Naive thymus-derived CD8-positive, alpha-beta T cell (primary cell): Measurements from ENCODE around the gene MAGEA2B. TPM values are rescaled to one million over a fixed set of nuclear protein-coding genes. Genes with fewer than 3 reads are reported as not detected.
A peak's percentile ranks its signal among the peaks of the same experiment; 100 is the strongest.
"Not testable (repeated sequence)": the region's sequence is repeated elsewhere in the genome, so short reads cannot be mapped to it uniquely, and the experiment has no call there.

Experiments
- ATAC-seq, 2 donors: fragments of 150-1000 bp; cut with Tn5 transposase in 1 of 2; sonication (Bioruptor Pico), chemical (Tn5 transposase) in 1 of 2; 1 replicate in 1 of 2; 2 replicates in 1 of 2; pipeline ENCODE4 v1.10.0; 2021; ENCODE audit warnings: mild to moderate bottlenecking in 2 of 2, moderate library complexity in 2 of 2
- POLR2A ChIA-PET: fragments of 350-600 bp; sonication (Branson Sonifier 250); formaldehyde crosslinking; loops from one replicate; lab custom pipeline; 2021; ENCODE audit warnings: antibody characterized with exemption; lab: Charles Lee
- DNase-seq, 10 donors: peaks; one replicate each; pipeline versions ENCODE4 v3.0.0 to v3.0.0-alpha.2; 2020 to 2022
- H3K27ac Mint-ChIP-seq, 10 donors: one replicate each; pipeline ENCODE4 v1.8.0; 2020 to 2022; ENCODE audit warnings: mild to moderate bottlenecking in 10 of 10, mixed read lengths in 10 of 10, moderate library complexity in 4 of 10, inconsistent platforms in 1 of 10
- H3K27me3 Mint-ChIP-seq, 5 donors: one replicate each; pipeline ENCODE4 v1.8.0; 2021 to 2022; ENCODE audit warnings: mixed read lengths in 5 of 5
- H3K36me3 Mint-ChIP-seq, 3 donors: one replicate each; pipeline ENCODE4 v1.8.0; 2020 to 2022; ENCODE audit warnings: mixed read lengths in 3 of 3, mild to moderate bottlenecking in 2 of 3, inconsistent platforms in 1 of 3
- H3K4me1 Mint-ChIP-seq, 4 donors: one replicate each; pipeline ENCODE4 v1.8.0; 2021 to 2022; ENCODE audit warnings: mixed read lengths in 4 of 4
- H3K4me3 Mint-ChIP-seq, 10 donors: one replicate each; pipeline ENCODE4 v1.8.0; 2020 to 2022; ENCODE audit warnings: mild to moderate bottlenecking in 10 of 10, mixed read lengths in 10 of 10, moderate library complexity in 6 of 10, inconsistent platforms in 1 of 10
- H3K9me3 Mint-ChIP-seq, 9 donors: one replicate each; pipeline ENCODE4 v1.8.0; 2020 to 2022; ENCODE audit warnings: mixed read lengths in 9 of 9, mild to moderate bottlenecking in 3 of 9, inconsistent platforms in 1 of 9, moderate library complexity in 1 of 9
- polyA plus RNA-seq, 3 donors: library from polyadenylated mRNA; unstranded; fragments of 300-500 nt; fragmentation: Illumina TruSeq; gene quantifications; one replicate each; pipeline ENCODE4 v1.2.3, GENCODE V29; 2021
- total RNA-seq, 8 experiments: library from RNA in 2 of 8; stranded (reverse) in 2 of 8; gene quantifications; one replicate each; pipeline ENCODE4 v1.2.3 and lab custom pipeline; 2021 to 2026

Gene MAGEA2B
- total RNA-seq (not detected), polyA plus RNA-seq (not detected), total RNA-seq (lab: John Stamatoyannopoulos, UW) (0 reads per million in 6 experiments)

- H3K36me3 Mint-ChIP-seq, H3K27ac Mint-ChIP-seq, DNase-seq, H3K27me3 Mint-ChIP-seq, H3K4me1 Mint-ChIP-seq, ATAC-seq, POLR2A ChIA-PET, H3K4me3 Mint-ChIP-seq, H3K9me3 Mint-ChIP-seq: not testable (repeated sequence)
These were observed at the start of gene MAGEA2B for GRCh38 chrX:152713815-152714787. Gene MAGEA2B (plus strand): TSS chrX:152714628. CDS start chrX:152717107, 2,479 bp downstream.

- Mint-ChIP-seq H3K36me3 (no peaks in the 10 kb centered on the region), H3K4me1 (no peaks in the 10 kb centered on the region), H3K27me3 (peaks cover 0 to 24% (median 8%) of the 10 kb centered on the region in 5 donors), H3K27ac (no peak overlapping the region), H3K9me3 (peaks cover 0 to 4% (median 0%) of the 10 kb centered on the region in 9 donors), H3K4me3 (no peak overlapping the region)
- POLR2A ChIA-PET: no interaction called here
- no peak for DNase-seq
- ATAC-seq: no peak
These were observed 40.3 kb upstream of the MAGEA2B start for GRCh38 chrX:152674135-152674534.

GRCh38 chrX:152674652-152675051 lies 39.8 kb upstream of the MAGEA2B start:
- DNase-seq, H3K36me3 Mint-ChIP-seq, H3K4me1 Mint-ChIP-seq, POLR2A ChIA-PET, ATAC-seq, H3K27ac Mint-ChIP-seq, H3K9me3 Mint-ChIP-seq, H3K4me3 Mint-ChIP-seq: not testable (repeated sequence)
- peaks cover 0 to 20% (median 8%) of the 10 kb centered on the region in 5 donors for H3K27me3 Mint-ChIP-seq

GRCh38 chrX:152681012-152681411 lies 33.4 kb upstream of the MAGEA2B start:
- H3K27ac Mint-ChIP-seq, ATAC-seq, DNase-seq, H3K4me3 Mint-ChIP-seq, H3K36me3 Mint-ChIP-seq, POLR2A ChIA-PET, H3K4me1 Mint-ChIP-seq, H3K9me3 Mint-ChIP-seq, H3K27me3 Mint-ChIP-seq: not testable (repeated sequence)

GRCh38 chrX:152697952-152698931 lies 16.2 kb upstream of the MAGEA2B start, which contains the start of gene MAGEA3:
Gene MAGEA3 (plus strand): TSS chrX:152698794. CDS start chrX:152700833, 2,039 bp downstream.
- POLR2A ChIA-PET, H3K4me1 Mint-ChIP-seq, ATAC-seq, H3K27ac Mint-ChIP-seq, H3K27me3 Mint-ChIP-seq, H3K4me3 Mint-ChIP-seq, H3K9me3 Mint-ChIP-seq, H3K36me3 Mint-ChIP-seq, DNase-seq: not testable (repeated sequence)

- H3K9me3 Mint-ChIP-seq, H3K36me3 Mint-ChIP-seq, H3K4me3 Mint-ChIP-seq, H3K27ac Mint-ChIP-seq, ATAC-seq, H3K4me1 Mint-ChIP-seq, POLR2A ChIA-PET, H3K27me3 Mint-ChIP-seq: not testable (repeated sequence)
- peak in 1 of 10 donors; percentile 45 for DNase-seq
These were observed 14.0 kb upstream of the MAGEA2B start for GRCh38 chrX:152700390-152700789.

- ATAC-seq, H3K4me1 Mint-ChIP-seq, H3K27ac Mint-ChIP-seq, H3K27me3 Mint-ChIP-seq, H3K9me3 Mint-ChIP-seq, H3K36me3 Mint-ChIP-seq, POLR2A ChIA-PET, DNase-seq, H3K4me3 Mint-ChIP-seq: not testable (repeated sequence)
These were observed 7.9 kb upstream of the MAGEA2B start for GRCh38 chrX:152706500-152706899.

GRCh38 chrX:152709173-152709572 lies 5.3 kb upstream of the MAGEA2B start, which contains the start of gene CSAG2:
Gene CSAG2 (minus strand): TSS chrX:152709273. CDS start chrX:152709112, 161 bp downstream.
- POLR2A ChIA-PET, H3K4me1 Mint-ChIP-seq, ATAC-seq, H3K9me3 Mint-ChIP-seq, H3K27me3 Mint-ChIP-seq, H3K36me3 Mint-ChIP-seq, H3K4me3 Mint-ChIP-seq, H3K27ac Mint-ChIP-seq, DNase-seq: not testable (repeated sequence)

- POLR2A ChIA-PET, H3K9me3 Mint-ChIP-seq, H3K27me3 Mint-ChIP-seq, H3K4me1 Mint-ChIP-seq, H3K27ac Mint-ChIP-seq, DNase-seq, H3K36me3 Mint-ChIP-seq, H3K4me3 Mint-ChIP-seq, ATAC-seq: not testable (repeated sequence)
These were observed 1.2 kb upstream of the MAGEA2B start for GRCh38 chrX:152713195-152713594.

- no peaks in the 10 kb centered on the region for H3K4me1 Mint-ChIP-seq
These were observed 11.0 kb downstream of the MAGEA2B start for GRCh38 chrX:152725409-152725808.

GRCh38 chrX:152733261-152733975 lies 19.0 kb downstream of the MAGEA2B start, which contains the start of the genes CSAG1 and MAGEA12:
Gene CSAG1 (minus strand): TSS chrX:152733721. CDS start chrX:152732460, 1,261 bp downstream.
Gene MAGEA12 (plus strand): TSS chrX:152733757. CDS start chrX:152736162, 2,405 bp downstream.
- no peak for ATAC-seq
- Mint-ChIP-seq H3K27me3 (peaks cover 0 to 3% (median 0%) of the 10 kb centered on the region in 5 donors), H3K4me3 (no peak within 1 kb of the TSS), H3K27ac (no peak within 1 kb of the TSS), H3K4me1 (no peaks in the 10 kb centered on the region), H3K36me3 (no peaks in the 10 kb centered on the region), H3K9me3 (no peaks in the 10 kb centered on the region)
- POLR2A ChIA-PET: no interaction called here
- no peak for DNase-seq

More at GRCh38 chrX:152725409-152725808, 11.0 kb downstream of the MAGEA2B start:
- Mint-ChIP-seq H3K36me3 (no peaks in the 10 kb centered on the region), H3K27ac (no peak overlapping the region), H3K4me3 (no peak overlapping the region), H3K9me3 (no peaks in the 10 kb centered on the region), H3K27me3 (peaks cover 0 to 9% (median 0%) of the 10 kb centered on the region in 5 donors)
- DNase-seq (no peak), ATAC-seq (no peak)
- POLR2A ChIA-PET: no interaction called here
